T-helper 1 cell (primary cell): Measurements from ENCODE around the gene TMEM63C.

Experiments
- DNase-seq, 5 donors: peaks; one replicate each; pipeline ENCODE4 v3.0.0-alpha.2; 2012 to 2020

The TMEM63C gene

GRCh38 chr14:77257700-77258099 is 76.1 kb downstream of the TMEM63C start:
- no peak for DNase-seq

- DNase-seq, result no peak
These were observed 77.0 kb downstream of the TMEM63C start for GRCh38 chr14:77258566-77258965.

DNA sequence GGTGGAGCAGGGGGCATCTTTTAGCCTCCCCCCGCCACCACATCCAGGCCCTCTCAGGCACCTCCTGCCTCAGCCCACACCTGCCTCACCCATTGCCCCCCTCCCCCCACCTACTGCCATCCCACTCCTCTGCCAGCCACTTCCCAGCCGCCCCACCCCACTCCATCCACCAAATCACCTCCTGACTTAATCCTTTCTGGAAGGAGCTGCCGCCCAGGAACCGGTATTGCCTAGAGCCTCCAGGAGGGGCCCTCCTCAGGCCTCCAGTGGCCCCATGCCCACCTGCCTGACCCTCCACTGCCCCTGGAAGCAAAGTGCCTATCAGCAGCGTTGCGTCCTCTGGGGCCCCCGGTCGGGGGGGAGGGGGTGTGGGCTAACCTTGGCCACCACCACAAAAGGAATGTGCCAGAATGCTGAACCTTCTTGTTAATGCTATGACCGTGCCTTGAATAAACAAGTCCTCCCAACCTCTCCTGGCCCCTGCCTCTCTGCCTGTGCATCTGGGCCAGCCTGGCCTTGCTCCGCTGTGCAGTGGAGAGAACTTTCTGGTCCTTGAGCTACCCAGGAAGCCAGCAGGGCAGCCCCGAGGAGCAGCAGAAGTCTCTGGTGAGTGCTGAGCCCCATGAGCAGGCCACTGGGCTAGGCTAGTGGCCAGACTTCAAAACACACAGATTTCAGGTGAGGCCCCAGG is 77.6 kb downstream of the TMEM63C start:
- no peak for DNase-seq

GRCh38 chr14:77260199-77260598 is 78.6 kb downstream of the TMEM63C start:
- no peak for DNase-seq

DNA sequence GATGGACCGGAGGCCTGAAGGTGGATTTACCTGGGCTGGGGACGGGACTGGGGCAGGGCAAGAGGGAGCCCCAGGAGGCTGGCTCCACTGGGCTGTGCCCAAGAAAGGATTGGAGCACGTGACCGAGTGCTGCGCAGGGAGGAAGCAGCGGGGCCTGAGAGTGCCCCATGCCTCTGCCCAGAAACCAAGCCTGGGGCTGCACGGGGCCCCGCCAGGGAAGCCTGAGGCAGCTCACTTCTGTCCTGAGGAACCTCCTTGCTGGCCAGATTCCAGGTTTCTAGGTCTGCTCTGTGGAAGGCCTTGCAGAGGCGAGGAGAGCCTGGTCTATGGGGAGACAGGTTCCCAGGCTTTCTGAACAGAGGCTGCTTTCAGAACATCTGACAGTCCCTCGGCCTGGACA is 79.0 kb downstream of the TMEM63C start:
- no peak for DNase-seq

- DNase-seq, result no peak
These were observed 83.0 kb downstream of the TMEM63C start for GRCh38 chr14:77264466-77265186.

- no peak for DNase-seq
These were observed 83.6 kb downstream of the TMEM63C start for GRCh38 chr14:77265187-77265515.

DNA sequence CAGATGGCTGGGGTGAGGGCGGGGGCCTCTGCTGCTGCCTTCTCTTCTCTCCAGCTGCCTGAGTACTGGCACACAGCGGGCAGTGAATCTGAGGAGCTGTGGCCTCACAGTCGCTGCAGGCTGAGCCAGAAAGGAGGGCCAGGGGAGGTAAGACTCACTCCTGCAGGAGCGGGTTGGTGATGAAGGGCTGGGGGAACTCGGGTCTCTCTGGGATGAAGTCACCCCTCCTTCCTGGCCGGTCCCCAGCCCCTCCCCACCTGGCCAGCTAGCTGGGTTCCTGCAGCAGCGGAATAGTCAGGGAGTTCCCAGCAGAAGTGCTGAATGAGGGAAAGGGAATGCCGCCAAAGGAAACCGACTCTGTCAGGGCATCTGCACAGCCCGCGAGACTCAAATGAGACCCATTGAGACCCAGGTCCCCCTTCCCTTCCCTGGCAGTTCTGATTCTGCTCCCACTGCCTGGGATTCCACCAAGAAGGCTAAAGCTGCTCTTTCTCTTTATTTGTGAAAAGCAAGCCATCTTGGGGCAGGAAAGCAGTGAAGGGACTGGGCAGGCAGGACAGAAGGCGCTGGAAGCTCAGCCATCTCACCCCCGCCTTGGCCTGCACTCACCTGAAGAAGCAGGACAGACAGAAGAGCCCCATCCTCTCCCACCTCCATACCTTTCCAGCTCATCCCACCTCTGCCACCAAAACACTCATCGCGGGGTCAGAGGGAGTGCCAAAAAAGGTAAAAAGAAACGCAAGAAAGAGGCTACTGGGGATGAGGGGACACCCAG is 84.2 kb downstream of the TMEM63C start:
- no peak for DNase-seq

DNA sequence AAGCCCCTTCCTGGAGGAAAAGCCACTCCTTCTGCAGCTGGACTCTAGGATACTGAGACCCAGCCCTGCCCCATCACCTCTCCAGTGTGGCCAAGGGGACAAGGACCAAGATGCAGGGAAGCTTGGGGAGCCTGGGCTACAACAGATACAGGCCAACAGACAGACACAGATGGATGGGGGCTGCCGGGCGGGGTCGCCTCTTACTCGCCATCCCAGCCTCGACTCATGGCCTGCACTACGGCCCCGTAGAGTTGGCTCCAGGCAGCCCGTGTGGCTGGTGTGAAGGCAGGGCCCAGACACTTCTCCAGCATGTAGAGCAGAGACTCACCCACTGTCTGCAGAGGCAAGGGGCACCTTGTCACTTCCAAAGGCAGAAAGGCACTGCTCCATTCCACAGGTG is 84.7 kb downstream of the TMEM63C start:
- DNase-seq, result no peak

- DNase-seq, result no peak
These were observed 86.5 kb downstream of the TMEM63C start for GRCh38 chr14:77267937-77268699.

DNA sequence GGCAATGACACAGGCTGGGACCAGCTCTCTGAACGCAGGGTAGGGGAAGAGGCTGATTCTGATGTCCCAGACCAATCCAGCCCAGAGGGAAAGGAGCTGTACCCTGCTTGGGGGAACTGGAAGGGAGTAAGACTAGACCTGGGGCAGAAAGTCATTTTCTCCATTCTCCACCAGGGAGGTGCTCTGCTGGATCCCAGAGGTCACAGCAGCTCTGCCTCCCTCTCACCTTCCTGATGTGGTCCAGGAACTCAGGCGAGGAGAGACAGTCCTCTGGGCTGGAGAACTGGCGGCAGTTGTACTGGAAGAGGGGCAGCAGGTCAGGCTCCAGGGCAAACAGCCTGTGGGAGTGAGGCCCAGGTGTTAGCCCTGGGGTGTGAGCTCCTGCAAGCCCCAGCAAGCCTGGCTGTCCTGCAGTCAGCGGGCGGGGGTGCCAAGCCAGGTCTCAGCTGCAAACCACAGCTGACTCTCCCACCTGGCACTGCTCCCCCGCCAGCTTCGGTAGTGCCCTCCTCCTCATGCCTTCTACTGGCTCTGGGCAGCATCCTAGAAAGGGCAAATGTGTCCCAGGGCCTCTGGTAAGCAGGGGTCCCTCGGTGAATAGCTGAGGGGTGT is 87.5 kb downstream of the TMEM63C start:
- DNase-seq, result no peak

GRCh38 chr14:77270361-77271112 is 88.9 kb downstream of the TMEM63C start:
- DNase-seq, result no peak

- DNase-seq, result no peak
These were observed 89.6 kb downstream of the TMEM63C start, which contains the start of gene NGB for GRCh38 chr14:77271113-77271710. Gene NGB, minus strand, starts transcription at chr14:77271206. Its CDS starts 269 bp downstream, at chr14:77270937.

- no peak for DNase-seq
These were observed 90.7 kb downstream of the TMEM63C start for GRCh38 chr14:77272261-77272660.

DNA sequence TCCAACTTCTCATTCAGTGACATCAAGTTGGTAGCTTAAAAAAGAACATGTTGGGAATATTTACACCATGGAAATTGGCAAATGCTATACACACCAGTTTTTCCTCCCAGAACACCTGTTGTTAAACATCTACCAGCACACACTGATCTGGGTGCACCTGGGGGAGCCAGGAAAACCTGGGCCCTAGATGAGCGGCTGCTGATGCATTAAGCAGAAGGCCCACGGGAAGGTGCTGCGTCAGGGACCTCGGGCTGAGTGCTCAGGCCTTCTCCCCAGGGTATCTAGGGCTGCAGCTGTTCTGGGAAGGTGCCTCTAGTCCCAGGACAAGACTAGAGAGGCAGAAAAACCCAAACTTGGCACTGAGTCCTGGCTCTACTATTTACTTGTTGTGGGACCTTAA is 92.2 kb downstream of the TMEM63C start:
- DNase-seq, result no peak

DNA sequence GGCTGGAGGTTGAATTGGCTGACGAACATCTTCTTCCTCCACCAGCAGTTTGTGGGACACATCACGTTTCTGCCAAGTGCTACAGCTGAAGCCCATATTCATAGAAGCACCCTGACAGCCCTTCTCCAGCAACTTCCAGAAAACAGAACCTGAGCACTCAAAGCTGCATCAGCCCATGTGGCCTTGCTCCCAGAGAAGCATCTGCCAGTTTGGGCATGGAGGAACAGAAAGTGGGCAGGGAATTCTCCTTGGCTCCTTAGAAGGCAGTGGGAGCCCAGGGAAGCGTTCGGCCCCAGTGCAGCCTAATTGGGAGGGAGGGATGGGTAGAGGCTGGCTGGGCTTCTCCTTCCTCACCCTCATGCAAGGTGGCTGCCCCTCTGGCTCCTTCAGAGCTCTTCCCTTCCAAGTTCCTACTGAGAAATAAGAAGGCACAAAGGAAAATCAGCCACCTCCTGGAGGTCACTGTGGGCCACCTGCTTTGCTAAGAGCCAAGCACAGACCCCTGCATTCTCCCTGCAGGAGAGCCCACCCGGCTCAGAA is 93.5 kb downstream of the TMEM63C start:
- no peak for DNase-seq

DNA sequence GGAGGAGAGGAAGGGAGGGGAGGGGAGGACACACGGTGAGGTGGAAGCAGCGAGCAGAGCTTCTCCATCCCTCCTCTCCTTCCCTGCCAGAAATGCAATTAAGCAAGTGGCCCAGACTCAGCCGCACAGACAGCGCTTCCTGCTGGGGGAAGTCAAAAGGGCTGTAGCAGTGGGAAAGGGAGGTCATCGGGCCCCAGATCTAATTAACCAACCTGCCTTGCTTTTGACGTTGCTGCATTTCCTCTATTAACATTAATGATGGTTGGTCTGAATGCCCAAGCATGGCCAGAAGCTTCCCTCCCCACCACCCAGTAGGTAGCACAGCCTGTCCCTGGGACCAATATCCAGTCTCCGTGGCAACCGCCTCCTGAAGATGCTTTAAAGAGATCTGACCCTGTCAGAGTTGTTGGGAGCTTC is 94.0 kb downstream of the TMEM63C start:
- no peak for DNase-seq

- DNase-seq, result no peak
These were observed 94.8 kb downstream of the TMEM63C start for GRCh38 chr14:77276295-77276935.

DNA sequence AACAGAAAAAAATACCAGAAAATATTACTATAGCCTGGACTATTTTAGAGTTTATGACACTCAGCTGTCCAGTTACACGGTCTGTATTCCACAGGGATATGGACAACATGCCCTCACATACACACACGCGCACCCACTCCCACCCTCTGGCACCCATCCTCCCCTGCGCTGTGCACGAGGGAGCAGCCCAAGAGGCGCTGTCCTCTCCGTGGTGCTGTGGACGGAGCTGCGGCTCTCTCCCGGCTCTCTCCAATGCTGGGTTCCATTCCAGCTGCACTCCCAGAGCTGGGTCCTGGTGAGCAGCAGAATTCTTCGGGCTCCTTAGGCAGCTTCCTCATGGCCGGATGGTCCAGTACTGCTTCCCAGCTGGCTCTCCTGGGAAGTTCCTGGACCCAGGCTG is 95.4 kb downstream of the TMEM63C start:
- DNase-seq, result no peak

DNA sequence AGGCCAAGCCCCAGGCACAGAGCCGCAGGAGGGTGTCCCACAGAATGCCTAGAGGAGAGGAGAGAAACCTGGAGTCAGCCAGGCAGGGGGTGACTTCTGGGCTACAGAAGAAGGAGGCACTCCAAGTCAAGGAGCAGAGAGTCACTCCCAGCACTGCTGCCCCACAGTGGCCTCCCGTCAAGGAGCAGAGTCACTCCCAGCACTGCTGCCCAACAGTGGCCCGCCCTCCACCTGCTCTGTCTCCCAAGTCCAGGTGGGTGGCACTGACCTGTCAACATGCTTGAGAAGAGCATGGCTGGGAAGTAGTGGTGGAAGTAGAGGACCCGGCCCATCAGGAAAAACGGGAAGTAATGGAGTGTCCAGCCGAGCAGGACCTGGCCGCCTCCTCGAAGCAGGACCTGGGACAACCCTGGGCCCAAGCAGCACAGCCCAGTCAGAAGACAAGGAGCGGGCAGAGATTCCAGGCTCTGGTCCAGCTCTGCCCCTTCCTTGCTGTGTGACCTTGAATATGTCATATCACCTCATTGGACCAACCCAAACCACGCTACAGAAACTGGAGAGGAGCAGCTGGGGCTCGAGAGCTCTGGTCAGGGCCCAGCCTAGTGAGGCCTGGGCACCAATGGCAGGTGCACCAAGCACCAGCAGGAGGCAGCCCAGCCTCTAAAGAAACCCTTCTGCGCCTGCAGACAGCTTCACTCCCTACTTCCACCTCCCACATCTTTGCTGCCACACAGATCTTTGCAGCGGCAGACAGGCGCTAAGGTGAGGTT is 97.0 kb downstream of the TMEM63C start:
- DNase-seq, result no peak
